GM21528 (cell line): Measurements from ENCODE around the gene KATNA1.
A peak's percentile ranks its signal among the peaks of the same experiment; 100 is the strongest.
"Not testable (repeated sequence)": the region's sequence is repeated elsewhere in the genome, so short reads cannot be mapped to it uniquely, and the experiment has no call there.

Experiments
- ATAC-seq: cut with Tn5 transposase; IDR thresholded peaks from one replicate; pipeline ENCODE4 v1.9.1; 2021; ENCODE audit warnings: mild to moderate bottlenecking, moderate library complexity; ENCODE audit not compliant: unreplicated experiment, low FRiP score

Gene KATNA1

GRCh38 chr6:149648148-149649145, at the start of gene KATNA1:
Gene KATNA1 (minus strand): TSS chr6:149648714. CDS start chr6:149638547, 10,167 bp downstream.
- ATAC-seq: peak; percentile 90

DNA sequence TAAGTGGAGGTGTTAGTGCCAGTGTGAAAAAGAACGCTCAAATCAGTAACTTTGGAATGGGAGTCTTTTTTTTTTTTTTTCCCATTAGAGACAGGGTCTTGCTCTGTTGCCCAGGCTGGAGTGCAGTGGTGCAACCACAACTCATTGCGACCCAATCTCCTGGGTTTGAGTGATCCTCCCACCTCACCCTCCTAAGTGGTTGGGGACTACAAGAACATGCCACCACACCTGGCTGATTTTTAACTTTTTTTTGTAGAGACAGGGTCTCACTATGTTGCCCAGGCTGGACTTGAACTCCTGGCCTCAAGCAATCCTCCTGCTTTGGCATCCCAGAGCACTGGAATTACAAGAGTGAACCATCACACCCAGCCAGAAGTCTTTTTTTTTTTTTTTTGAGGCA, 49.7 kb upstream of the KATNA1 start:
- ATAC-seq: no peak

DNA sequence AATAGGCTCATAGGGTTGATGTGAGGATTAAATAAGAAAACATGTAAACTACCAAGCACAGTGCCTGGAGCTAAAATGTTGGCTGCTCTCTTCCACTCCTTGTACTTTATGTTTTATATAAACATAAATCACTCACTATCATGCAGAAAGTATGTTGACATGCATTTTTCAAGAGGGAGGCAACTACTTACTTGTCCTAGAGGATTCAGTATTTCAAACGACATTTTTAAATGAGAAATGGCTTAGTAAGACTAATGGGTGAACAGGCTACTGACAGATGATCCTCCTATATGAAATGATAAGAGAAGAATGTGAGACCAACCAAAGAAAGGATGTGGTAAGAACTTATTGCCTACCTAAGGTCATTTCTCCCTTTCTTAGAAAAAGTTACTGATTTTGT, 48.4 kb upstream of the KATNA1 start:
- ATAC-seq: no peak

GRCh38 chr6:149694921-149695320, 46.4 kb upstream of the KATNA1 start:
- no peak for ATAC-seq

- no peak for ATAC-seq
Observed at GRCh38 chr6:149691201-149691600, 42.7 kb upstream of the KATNA1 start.

- ATAC-seq: no peak
Observed at GRCh38 chr6:149686230-149686629, 37.7 kb upstream of the KATNA1 start.

DNA sequence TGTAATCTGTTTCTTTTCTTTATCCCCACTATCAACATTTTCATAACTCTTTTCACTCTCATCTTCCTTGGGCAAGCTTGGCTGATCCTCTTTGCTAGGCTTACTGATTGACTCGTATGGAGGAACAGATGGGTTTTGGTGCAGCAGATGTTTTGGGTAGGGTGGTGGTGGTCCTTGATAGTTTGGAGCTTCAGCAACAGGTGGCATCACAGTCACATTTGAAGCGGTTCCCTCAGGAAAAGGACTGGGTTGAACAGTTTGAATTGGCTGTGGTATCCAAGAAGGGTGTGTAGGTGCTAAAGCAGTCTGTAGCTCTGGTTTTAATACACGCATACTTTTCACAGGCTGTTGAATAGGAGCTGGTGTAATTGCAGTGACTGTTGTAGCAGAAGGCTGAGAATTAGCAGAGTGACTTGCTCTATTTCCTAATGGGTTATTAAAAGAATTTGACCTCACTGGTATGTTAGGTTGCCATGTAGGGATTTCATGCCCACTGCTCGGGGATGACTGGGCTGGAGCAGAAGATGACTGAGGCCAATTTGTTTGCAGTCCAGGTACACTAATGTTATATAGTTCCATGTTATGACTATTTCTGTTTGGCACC, 34.8 kb upstream of the KATNA1 start:
- ATAC-seq: no peak

GRCh38 chr6:149681845-149682244, 33.3 kb upstream of the KATNA1 start:
- not testable (repeated sequence) for ATAC-seq

GRCh38 chr6:149681209-149681608, 32.7 kb upstream of the KATNA1 start:
- no peak for ATAC-seq

- no peak for ATAC-seq
Observed at GRCh38 chr6:149680503-149680902, 32.0 kb upstream of the KATNA1 start.

DNA sequence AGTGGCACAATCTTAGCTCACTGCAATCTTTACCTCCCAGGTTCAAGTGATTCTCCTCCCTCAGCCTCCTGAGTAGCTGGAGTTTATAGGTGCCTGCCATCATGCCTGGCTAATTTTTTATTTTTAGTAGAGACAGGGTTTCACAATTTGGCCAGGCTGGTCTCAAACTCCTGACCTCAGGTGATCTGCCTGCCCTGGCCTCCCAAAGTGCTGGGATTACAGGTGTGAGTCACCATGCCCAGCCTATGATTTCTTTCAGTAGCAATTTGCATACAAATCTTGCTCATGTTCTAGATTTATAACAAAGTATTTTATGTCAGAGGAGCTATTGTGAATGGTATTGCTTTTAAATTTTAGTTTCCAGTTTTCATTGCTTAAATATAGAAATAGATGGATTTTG, 23.8 kb upstream of the KATNA1 start:
- ATAC-seq: not testable (repeated sequence)

DNA sequence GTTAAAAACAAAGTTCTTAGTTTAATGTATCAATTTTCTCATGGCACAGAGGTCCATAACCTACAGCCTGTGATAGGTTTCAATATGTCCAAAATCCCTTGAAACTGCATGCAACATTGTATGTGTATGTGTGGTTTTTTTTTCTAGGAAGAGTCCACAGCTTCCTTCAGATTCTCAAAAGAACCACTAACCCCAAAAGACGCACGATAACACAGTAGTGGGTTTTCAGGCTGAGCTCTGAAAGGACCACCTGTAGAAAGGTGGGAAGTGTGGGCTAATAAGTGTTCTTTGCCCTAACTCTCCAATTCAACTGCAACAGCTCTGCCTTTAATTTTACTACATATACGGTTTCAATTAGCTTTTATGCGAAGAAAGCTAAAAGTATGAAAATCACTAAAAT, 11.5 kb upstream of the KATNA1 start:
- ATAC-seq: no peak

- ATAC-seq: no peak
Observed at GRCh38 chr6:149657441-149657840, 8.9 kb upstream of the KATNA1 start.

GRCh38 chr6:149651056-149651455, 2.5 kb upstream of the KATNA1 start:
- ATAC-seq: no peak

DNA sequence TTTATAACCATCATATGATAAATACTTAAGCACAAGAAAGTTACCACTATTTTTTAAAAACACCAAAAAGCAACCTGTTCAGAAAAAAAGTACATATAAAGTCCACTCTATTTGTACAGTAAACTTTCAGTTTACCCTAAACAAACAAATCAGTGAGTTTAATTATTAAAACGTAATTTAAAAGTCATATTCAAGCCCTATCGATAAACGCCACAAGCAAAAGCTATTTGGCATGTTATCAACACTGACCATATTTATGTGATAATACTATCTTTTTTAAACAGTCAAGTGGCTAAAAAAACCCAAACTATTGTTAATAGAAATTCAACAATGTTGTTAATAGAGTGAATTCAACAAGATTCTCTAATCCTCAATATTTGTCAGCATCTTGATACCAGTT, 1.9 kb downstream of the KATNA1 start:
- ATAC-seq: no peak

DNA sequence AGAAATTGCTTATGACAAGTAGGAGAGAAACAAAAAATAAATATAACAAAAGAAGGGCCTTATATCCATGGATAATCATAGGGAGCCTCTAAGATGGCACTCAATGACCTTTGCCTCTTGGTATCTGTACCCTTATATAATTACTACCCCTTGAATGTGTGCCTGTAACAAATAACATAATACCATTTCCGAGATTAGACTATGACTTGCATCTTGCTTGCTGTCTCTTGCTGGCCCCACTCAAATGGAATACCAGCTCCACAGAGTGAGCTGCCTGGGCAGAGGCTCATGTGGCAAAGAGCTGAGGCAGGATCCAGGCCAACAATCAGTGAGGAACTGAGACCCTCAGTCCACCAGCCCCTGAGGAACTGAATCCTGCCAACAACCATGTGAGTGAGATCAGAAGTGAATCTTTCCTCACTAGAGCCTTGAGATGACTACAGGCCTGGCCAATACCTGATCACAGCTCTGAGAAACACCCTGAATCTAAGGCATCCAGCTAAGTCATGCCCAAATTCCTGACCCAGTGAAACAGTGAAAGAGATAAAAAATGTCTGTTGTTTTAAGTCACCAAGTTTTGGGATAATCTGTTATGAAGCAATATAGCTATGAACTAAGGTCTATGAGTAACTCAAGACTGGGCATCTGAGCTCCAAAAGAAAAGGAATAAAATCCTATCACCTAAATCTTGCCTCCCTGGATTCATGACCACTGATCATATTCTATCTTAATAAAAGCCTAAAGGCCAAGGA, 5.5 kb downstream of the KATNA1 start:
- no peak for ATAC-seq

DNA sequence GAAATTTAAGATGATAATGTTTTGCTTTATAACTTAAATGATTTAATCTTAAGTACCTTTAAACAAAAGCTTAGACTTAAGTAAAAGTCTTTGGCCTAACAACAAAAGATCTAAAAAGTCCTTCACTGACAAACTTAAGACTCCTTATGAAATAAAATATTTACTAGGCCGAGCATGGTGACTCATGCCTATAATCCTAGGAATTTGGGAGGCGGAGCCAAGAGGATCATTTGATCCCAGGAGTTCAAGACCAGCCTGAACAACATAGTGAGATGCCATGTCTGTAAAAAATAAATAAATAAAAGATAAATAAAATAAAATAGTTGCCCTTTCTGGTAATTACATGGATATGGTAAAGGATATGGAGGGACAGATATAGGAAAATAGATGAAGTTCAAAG, 12.4 kb downstream of the KATNA1 start:
- no peak for ATAC-seq

DNA sequence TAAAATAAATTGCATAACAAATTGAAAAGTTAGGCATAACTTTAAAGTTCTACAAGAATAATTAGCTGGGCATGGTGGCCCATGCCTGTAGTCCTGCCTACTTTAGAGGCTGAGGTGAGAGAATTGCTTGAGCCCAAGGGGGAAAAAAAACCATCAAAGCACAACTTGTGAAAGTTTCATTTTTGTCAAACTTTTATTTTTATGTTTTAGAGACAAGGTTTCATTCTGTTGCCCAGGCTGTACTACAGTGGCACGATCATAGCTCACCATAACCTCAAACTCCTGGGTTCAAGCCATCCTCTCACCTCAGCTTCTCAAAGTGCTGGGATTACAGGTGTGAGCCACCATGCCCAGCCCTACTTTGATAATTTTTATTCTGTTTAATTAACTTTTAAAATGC, 14.2 kb downstream of the KATNA1 start:
- no peak for ATAC-seq

DNA sequence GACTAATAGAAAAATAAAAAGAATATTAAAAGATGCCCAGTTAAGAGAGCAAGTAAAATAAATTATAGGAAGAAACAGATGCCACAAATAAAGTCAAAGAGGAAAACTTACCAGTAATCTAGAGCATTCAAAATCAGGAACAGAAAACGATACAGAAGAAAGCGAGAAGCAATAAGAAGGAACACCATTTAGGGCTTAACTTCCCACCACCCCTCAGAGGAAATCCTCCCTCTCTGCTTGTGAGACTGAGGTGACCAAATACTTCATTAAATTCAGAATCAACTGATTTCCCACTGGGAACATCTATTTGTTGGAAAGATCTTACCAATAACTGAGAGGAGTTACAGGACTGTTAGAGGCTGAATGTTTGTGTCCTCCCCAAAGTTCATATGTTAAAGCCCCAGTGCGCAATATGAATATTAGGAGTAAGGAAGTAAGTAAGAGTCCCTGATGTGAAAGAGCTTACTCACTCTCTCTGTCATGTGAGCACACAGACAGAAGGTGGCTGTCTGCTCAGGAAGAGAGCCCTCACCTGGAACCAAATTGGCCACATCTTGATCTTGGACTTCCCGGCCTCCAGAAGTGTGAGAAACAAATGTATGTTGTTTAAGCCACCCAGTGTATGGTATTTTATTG, 19.5 kb downstream of the KATNA1 start:
- peak; percentile 71 for ATAC-seq

GRCh38 chr6:149627672-149628071, 20.8 kb downstream of the KATNA1 start:
- ATAC-seq: no peak

DNA sequence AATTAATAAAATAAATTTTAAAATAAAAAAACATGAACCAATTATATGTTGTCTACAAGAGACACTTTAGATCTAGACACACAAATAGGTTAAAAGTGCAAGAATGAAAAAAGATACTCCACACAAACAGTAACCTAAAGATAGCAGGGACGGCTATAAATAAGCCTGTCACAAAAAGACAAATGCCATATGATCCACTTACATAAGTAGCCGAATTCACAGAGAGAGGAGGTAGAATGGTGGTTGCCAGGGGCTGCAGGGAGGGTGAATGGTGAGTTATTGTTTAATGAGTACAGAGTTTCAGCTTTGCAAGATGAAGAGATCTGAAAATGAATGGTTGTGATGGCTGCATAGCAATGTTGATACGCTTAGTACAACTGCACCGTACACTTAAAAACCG, 32.7 kb downstream of the KATNA1 start:
- ATAC-seq: no peak
